HG02798 (cell line): ENCODE data around the gene CCL17.
"Not testable (repeated sequence)": the region's sequence is repeated elsewhere in the genome, so short reads cannot be mapped to it uniquely, and the experiment has no call there.

Experiments
- ATAC-seq: cut with Tn5 transposase; IDR thresholded peaks from one replicate; pipeline ENCODE4 v1.9.1; 2021; ENCODE audit warnings: mild to moderate bottlenecking; ENCODE audit not compliant: unreplicated experiment, poor library complexity

The CCL17 gene

DNA sequence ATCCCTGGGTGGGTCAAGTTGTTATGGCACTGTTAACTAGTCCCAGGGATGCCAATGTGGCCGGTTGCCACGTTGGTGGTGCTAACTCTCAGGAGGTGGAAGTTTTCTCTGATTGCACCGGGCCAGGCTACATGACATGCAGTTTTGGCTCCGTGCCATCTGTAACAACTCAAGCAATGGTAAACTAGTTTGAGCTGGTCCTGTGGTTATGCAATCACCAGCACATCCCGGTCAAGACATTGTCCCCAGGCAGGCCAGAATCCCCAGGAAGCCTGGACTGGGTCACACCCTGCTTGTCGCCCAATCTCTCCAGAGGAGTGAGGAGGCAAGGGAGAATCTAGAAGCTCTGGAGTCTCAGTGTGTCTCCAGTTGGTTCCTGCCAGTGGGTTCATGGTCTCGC lies 10.1 kb upstream of the CCL17 start:
- no peak for ATAC-seq

GRCh38 chr16:57395026-57395425 lies 9.5 kb upstream of the CCL17 start:
- no peak for ATAC-seq

GRCh38 chr16:57396786-57397185 lies 7.8 kb upstream of the CCL17 start:
- ATAC-seq = no peak

DNA sequence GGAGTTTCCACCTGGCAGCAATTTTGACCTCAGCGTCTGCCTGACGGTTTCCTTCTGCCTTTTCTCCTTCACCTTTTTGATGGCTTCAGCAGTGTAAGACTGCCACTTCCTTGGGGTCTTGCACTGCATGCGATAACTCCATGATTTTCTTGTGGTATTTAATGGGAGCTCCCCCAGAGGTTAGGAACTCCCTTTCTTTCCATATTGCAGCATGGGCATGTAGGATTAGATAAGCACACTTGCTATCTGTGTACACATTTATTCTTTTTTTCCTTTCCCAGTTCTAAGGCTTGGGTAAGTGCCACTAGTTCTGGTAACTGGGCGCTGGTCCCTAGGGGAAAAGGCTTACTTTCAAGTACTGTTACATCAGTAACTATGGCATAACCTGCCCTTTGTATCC lies 7.1 kb upstream of the CCL17 start:
- not testable (repeated sequence) for ATAC-seq

DNA sequence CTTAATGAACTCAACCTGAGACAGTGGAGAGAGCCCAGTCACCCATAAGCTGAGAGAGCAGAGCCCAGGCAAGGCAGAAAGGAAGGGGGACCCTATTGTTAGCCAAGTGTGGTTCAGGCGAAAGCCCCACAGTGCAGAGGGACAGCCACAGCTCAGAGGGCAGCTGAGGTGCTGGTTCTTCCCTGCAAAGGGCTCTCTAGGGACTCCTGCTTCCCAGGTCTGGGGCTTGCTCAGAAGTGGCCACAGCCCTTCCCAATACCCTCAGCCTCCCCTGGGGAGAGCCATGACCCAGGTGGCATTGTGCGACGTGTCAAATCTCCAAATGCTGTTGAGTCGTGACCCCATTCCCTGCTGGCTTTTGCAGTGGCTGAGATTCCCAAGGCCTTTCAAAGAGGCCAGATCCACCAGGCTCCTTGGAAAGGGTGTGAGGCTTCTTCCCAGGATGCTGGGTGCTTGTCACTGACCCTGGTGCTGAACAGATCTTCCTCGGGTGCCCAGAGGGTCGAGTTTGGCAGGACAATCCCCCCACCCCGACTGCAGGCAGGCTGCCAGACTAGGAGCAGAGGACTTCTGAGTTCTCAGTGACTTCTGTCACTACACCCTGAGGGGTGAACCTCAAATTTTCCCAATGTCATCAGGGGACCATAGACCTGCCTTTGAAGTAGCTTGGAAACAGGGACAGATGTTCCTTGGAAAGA lies 2.5 kb upstream of the CCL17 start:
- ATAC-seq = no peak

GRCh38 chr16:57405097-57405496 lies 530 bp downstream of the CCL17 start:
- no peak for ATAC-seq

DNA sequence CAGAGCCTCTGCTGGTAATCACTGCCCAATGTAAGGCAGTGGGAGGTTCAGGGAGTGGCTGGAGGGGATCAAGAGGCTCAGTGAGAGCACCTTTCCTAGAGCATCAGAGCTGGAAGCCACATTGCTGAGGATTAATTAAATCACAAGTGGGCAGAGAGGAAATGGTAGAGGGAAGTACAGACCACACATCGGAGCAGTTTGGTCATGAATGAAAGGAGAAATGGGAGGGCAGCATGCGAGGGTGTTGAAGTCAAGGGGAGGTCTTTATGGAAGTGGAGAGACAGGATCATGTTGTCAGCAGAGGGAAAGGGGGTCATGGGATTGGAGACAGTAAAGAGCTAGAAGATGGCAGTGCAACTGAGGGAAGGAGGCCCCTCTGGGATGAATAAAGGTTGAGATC lies 2.3 kb downstream of the CCL17 start:
- ATAC-seq = no peak

DNA sequence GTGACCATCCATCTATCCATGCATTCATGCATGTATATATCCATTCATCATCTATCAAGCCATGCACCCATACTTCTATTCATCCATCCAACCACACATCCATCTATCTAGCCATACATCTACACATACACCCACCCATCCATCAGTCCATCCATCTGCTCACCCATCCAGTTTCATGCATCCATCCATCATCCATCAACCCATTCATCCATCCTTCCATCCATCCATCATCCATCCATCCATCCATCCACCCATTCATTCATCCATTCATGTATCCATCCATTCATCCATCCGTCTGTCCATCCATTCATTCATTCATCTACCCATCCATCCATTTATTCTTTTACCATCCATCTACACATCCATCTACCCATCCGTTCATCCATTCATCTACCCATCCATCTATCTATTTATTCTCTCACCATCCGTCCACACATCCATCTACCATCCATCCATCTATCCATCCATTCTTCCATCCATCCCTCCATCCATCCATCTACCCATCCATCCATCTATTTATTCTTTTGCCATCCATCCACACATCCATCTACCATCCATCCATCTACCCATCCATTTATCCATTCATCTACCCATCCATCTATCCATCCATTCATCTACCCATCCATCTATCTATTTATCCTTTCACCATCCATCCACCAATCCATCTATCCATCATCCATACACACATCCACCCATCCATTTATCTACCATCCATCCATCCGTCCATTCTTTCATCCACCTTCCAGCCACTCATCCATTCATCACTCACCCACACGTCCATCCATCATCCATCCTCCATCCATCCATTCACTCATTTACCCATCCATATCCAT lies 3.2 kb downstream of the CCL17 start:
- no peak for ATAC-seq

DNA sequence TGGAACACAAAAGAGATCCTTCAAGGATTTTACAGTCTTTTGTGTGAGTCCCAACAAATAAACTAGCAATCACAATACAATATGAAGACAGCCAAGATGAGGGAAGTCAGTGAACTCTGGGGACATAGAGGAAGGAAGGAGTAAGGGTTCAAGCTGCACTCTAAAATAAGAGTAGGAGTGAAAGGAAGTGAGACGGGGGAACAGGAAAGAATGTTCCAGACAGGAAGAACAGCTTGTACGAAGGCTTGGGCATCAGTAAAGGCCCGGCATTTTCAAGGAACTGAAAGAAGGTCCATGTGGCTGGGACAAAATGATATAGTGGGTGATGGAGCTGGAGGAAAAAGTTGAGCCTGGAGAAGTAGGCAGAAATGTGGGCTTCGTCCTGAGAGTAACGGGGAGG lies 4.5 kb downstream of the CCL17 start:
- no peak for ATAC-seq

DNA sequence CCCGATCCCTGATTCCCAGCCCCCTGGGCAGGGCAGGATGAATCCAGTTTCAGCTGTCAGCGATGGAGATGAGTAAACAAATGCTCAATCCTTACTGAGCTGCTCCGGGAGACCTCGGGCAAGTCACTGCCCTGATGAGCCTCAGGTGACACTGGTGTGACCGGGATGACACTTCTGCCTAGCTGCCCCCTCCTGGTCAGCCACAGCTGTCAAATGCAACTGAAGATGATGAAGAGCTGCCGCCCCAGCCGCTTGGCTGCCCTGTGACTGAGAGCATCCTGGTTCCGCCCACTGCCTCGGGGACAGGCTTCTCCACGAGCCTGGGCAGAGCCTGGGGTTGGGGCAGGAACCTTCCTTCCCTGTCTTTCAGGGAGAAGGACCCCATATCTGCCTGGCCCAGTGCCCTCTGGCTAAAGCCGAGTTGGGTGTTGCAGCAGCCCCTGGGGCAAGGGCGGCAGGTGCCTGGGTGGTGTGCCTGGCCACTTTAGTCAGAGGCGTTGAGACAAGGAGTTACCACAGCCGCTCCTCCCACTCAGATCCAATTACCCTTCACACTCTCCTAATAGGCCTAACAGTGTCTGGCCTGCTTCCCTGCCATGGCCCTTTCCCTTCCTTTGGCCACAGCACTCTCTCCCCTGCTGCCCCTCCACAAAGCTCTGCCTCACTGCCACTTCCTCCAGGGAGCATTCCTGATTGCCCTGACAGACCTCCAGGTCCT lies 5.5 kb downstream of the CCL17 start:
- no peak for ATAC-seq

DNA sequence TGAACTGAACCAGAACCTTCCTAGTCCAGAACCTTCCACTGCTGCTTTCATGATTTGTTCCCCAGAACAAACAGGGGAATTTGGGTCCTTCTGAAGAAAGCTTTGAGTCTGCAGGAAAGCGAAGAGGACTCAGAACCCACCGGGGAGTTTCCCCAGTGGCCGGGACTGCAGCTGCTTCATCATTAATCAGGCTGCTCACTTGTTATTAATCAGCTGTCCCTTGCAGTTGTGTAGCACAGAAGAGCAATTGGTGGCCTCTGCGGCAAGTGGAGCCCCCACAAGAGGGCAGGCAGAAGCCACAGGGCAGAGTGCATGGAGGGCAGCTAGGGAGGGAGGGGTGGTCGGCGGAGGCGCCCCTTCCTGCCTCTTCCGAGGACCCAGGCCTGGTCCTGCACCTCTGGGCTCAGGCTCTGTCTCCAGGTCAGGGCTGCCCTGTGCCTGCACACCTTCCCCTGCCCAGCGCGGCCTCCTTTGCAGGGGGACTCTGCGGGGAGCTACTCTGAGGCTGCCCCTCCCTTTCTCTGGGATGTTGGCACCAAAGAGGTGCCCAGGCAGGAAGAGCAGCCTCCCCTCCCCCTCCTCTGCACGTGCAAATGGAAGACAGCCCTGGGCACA lies 6.9 kb downstream of the CCL17 start:
- no peak for ATAC-seq

DNA sequence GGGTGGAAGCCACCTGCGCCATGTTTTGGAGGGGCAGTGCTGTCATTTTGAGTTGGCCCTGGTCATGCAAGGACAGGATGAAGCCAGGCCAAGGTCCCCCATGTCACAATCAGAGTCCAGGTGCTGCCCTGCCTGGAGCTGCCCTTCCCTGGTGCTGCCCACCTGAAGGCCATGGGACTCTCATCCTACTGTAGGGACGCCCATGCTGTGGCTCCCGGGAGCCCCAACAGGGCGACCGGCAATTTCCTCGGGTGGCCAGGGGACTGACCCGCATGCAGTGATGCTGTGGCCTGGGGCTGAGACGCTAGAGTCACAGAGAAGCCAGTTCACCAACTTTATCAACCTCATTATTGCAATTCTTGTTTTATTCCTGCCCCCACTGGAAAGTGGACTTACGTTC lies 8.0 kb downstream of the CCL17 start:
- ATAC-seq = no peak

DNA sequence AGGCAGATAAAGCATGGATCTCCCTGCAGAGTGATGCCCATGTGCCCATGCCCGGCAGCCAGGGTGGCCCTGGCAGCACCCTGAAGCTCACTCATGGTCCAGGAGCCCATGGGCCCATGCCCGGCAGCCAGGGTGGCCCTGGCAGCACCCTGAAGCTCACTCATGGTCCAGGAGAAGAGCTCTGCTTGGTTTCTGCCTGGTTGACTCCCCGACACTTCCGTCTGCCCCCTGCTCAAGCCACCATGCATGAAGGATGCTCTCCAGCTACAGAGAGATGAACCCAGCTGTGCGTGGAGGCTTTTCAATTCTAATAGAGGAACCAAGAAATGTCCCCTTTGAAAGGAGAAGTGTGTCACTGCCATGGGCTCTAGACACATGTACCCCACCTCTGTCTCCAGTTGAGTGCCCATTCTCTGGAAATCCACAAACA lies 8.7 kb downstream of the CCL17 start:
- ATAC-seq = no peak

DNA sequence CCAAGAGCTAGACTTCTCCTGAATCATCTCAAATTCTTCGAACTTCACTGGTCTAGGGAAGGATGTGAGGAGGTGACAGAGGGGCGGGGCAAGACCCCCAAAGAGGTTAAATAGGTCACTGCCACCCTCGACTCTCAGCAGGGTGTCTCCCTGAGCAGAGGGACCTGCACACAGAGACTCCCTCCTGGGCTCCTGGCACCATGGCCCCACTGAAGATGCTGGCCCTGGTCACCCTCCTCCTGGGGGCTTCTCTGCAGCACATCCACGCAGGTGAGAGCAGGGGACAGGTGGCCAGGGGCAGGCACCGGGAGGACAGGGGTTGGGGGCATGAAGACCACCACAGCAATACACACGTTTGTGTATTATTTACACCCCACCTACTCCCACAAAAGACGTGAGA lies 9.2 kb downstream of the CCL17 start:
- ATAC-seq = no peak

- no peak for ATAC-seq
These were observed 11.5 kb downstream of the CCL17 start for GRCh38 chr16:57416084-57416483.

DNA sequence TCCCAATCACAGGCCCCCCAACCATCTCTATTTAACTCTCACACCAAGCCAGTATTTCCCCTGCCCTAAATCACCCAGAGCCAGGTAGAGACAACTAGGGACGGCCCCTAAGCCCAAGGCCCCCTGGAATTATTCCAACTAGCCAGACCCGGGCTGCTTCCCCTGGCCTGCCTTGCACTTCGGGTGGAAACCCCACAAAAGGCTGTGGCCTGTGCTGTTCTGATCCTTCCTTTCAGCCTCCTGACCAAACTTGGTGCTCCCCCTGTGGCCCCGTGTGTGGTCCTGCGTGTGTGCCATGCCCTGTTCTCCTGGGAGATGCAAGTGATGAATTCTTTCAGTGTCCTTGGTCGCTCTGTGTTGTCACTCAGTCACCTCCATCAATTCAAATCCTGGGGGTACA lies 14.9 kb downstream of the CCL17 start:
- no peak for ATAC-seq

GRCh38 chr16:57422026-57422944 lies 17.7 kb downstream of the CCL17 start:
- ATAC-seq = no peak

DNA sequence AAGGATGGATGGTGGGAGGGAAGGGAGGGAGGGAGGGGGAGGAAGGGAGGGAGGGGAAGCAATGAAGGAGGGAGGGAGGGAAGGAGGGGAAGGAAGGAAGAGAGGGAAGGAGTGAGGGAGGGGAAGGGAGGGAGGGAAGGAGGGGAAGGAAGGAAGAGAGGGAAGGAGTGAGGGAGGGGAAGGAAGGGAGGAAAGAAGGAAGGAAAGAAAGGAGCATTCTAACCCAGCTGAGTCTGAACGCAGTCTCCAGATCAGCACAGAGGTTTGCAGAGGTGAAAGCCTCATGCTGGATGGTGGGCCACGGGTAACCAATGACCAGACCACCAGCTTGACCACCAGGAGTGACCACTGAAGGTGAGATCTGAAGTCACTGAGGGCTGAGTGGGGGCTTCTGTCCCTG lies 18.6 kb downstream of the CCL17 start:
- ATAC-seq = no peak

DNA sequence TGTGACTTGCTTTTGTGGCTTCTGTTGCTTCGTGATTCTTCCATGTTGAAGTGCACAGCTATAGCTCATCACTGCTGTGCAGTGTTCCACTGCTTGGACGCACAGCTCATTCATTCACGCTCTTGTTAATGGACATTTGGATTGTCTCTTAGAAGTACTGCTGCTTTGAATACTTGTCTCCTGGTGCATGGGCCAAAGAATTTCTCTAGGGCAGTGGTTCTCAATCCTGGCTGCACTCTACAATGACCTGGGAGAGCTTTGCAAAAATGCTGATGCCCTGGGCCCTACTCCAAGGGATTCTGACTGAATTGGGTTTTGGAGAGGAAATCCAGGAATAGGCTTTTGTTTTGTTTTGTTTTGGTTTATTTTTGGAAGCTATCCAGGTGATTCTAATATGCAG lies 20.0 kb downstream of the CCL17 start:
- ATAC-seq = no peak

GRCh38 chr16:57426356-57426755 lies 21.8 kb downstream of the CCL17 start:
- ATAC-seq = no peak
